OCI-LY3 (cell line): Measurements from ENCODE around the gene CCDC50.

ENCODE experiments used
- CTCF ChIP-seq: fragments of 200-600, 300-600 bp; sonication (generic); IDR thresholded peaks from 2 replicates; pipeline ENCODE4 v1.5.1; 2014; ENCODE audit warnings: antibody characterized with exemption, low read length, low read depth
- EZH2phosphoT487 ChIP-seq: fragments of 200-600 bp; shearing (Covaris generic); IDR thresholded peaks from 2 replicates; pipeline ENCODE4 v1.6.1; 2018; ENCODE audit warnings: antibody characterized with exemption, mixed run types, low read depth

- TF ChIP-seq CTCF (no peak), EZH2phosphoT487 (no peak)
Observed at GRCh38 chr3:191414732-191415131, 85.5 kb downstream of the CCDC50 start.
